HPDE6-E6E7 (cell line): ENCODE results near the gene CA11.
A peak's percentile ranks its signal among the peaks of the same experiment; 100 is the strongest.
"Not testable (repeated sequence)": the region's sequence is repeated elsewhere in the genome, so short reads cannot be mapped to it uniquely, and the experiment has no call there.

ENCODE experiments used
- DNase-seq: peaks from one replicate; pipeline ENCODE4 v3.0.0; 2011; ENCODE audit warnings: missing footprints; ENCODE audit errors: extremely low spot score

Gene CA11

GRCh38 chr19:48642862-48643261 is 3.1 kb downstream of the CA11 start:
- no peak for DNase-seq

DNA sequence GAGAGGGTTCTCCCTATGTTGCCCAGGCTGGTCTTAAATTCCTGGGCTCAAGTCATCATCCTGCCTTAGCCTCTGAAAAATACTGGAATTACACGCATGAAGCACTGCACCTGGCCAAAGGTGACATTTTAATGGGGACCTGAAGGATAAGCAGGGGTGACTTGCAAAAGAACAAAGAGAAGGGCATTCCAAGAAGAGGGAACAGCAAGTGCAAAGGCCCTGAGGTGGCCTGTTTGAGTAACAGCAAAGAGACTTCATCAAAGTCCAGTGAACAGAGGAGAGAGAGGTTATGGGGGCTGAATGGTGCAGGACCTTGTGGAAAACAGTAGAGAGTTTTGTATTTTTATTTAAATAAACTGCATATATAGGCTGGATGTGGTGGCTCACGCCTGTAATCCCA is 4.1 kb downstream of the CA11 start:
- DNase-seq: no peak

DNA sequence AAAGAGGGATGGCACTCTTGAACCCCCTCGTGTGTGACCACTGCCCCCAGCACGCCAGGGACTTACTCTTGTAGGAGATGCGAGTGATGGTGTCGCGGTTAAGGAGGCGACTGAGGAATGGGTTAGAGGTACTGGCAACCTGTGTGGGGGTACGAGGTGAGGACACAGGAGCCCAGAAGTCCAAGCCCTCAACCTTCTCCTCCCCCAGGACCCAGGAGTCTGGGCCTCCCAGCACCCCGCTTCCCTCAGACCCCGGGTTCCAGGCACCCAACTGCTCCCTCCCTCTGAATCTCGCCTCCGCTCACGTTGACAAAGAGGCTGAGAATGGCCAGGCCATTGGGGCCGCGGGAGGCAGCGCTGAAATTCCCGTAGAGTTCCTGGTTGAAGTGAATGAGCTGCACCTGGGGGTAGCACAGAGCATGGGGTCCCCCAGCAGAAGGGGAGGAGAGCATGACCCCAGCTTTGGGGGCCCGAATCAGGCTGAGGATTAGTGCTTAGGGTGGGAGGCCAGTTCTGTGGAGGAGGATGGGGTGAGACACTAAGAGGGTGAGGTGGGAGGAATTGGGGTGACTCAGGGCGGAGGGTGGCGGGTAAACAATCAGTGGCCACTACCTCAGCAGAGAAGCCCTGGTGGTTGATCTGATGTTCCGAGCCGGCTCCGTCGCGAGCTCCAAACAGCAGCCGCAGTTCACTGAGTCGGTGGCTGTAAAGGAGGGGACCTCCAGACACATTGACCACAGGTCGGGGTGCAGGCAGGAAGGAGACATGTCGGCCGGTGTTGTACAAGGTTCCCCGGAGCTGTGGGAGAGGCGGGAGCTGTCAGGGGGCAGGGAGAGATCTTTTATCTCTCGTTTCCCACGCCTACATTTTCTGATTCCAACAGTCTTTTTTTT is 6.3 kb downstream of the CA11 start:
- DNase-seq: no peak

- no peak for DNase-seq
These were observed 7.1 kb downstream of the CA11 start for GRCh38 chr19:48638831-48639381.

DNA sequence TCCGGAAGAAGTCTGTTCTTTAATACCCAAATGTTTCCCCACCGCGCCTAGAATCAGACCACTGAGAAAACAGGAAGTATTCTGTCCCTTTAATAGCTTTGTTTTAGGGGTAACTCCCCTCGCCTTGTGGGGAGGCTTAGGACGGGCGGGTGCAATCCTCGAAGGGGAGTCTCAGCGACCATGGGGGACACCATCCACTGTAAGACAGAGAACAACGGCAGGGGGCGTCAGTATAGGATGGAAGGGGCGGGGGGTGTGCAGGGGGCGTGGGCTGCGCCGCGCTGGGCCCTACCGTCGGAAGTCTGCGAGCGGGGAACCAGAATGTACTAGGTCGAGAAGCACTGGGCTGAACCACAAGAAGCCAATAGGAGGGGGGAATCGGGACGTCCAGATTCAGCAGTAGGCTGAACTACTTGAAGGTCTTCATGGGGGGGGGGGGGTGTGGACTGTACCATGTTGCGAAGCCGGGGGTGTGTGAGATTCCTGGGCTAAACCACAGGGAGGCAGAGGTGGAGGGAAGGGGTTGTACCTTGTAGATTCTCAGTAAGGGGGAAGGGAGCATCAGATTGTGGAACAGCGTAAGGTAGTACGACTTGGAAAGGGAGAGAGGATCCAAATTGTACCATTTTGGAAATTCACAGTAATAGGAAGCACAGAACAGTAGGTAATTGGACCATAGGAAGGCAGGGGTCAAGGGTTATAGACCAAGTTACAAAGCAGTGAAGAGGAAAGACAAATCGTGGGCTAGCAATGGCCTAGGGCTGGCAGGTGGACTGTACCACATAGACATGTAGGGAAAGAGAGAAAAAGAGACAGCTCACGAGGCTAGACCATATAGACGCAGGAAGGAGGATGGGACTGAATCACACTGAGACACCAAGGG is 7.8 kb downstream of the CA11 start:
- DNase-seq: peak; percentile 87

DNA sequence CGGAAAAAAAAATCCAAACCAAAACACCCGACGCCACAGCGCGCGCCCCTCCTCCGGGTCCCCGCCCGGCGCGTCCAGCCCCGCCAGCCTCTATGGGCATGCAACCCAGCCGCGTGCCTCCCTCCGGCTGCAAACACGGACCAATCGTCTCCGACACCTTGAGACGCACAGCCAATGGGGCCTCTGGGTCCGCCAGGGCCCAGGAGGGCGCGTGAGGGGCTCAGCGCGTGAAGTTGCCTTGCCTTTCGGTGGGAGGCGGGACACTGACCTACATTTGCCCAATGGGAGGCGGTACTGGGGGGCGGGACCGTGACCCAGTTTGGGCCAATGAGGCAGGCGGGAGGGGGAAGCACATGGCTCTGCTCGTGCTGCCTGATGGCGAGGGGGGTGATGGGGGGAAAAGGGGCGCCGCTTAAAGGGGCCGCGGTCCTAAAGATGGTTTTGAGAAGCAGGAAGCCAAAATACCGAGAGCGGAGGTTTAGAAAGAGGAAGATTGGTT is 8.5 kb downstream of the CA11 start:
- peak; percentile 87 for DNase-seq

DNA sequence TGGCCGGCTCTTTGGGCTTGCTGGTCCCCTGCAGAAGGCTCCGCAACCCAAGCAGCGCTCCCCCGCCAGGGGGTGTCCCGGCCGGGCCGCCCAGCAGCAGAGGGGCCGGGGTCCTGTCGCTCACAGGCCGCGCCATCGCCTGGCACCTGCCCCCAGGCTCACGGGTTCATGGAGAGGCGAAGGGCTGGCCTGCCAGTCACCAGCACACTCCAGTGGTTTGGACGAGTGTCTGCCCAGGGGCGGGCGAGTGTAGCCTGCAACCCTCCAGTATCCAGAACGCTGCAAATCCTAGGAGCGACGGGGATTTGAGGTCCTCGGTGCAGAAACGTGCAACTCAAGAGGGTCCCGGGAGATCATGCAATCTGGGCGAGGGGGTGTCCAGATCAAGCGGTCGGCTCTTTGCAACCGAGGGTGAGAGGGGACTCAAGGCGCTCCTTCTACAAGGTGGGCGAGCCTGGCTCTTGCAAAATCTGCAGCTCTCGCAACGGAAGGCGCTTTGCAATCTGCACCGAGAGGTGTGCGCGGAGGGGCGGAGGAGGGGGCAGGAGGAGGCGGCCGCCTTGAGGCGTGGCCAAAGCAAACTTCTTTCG is 9.0 kb downstream of the CA11 start, which contains the start of gene DBP:
DBP (minus strand) TSS at position 521 of the 590 bp plus-strand sequence; CDS start at position 136, 385 bp downstream.
- DNase-seq: no peak

GRCh38 chr19:48635966-48636858 is 9.8 kb downstream of the CA11 start:
- no peak for DNase-seq

- no peak for DNase-seq
These were observed 10.6 kb downstream of the CA11 start for GRCh38 chr19:48635263-48635965.

- DNase-seq: no peak
These were observed 11.3 kb downstream of the CA11 start for GRCh38 chr19:48634424-48635262.

DNA sequence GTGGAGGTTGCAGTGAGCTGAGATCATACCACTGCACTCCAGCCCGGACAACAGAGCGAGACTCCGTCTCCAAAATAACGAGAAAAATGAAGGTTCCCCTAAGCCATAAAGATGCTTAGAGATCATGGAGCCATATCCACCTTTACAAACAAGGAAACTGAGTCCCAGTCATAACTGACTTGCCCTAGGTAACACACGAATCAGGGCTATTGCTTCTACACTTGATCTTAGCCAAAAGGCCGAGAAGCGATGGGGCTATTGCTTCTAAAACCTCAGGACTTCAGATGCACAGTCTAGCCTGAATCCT is 12.0 kb downstream of the CA11 start:
- no peak for DNase-seq

- no peak for DNase-seq
These were observed 12.6 kb downstream of the CA11 start for GRCh38 chr19:48633148-48634035.

- no peak for DNase-seq
These were observed 13.3 kb downstream of the CA11 start for GRCh38 chr19:48632692-48633147.

- not testable (repeated sequence) for DNase-seq
These were observed 13.7 kb downstream of the CA11 start for GRCh38 chr19:48632286-48632685.

GRCh38 chr19:48631225-48631624 is 14.8 kb downstream of the CA11 start:
- DNase-seq: no peak

DNA sequence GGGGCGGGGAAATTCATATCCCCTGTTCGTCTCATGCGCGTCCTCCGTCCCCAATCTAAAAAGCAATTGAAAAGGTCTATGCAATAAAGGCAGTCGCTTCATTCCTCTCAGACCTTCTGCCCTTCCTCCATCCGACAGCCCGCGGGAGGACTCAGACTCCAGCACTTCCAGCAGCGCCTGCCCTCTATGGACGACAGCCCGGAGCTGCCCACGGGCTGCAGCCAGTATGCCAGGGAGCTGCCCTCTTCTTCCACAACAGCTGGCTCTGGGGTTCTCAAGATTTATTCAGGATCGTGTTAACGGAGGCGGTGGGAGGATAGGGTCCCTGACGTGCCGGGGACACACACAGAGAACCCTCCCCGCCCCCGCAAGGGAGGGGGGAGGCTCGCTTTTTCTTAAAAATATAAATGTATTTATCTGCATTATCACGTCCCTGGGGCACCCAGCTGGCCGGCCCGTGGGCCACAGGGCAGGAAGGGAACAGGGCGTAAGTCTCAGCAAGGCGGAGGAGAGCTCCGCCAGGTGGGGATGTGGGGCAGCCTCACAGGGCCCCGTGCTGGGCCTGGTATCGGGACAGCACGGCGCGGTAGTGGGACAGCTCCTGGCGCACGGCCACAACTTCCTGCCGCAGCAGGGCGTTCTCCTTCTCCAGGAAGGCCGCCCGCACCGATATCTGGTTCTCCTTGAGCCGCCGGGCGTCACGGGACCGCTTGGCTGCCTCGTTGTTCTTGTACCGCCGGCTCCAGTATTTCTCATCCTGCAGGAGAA is 15.5 kb downstream of the CA11 start:
- DNase-seq: no peak

DNA sequence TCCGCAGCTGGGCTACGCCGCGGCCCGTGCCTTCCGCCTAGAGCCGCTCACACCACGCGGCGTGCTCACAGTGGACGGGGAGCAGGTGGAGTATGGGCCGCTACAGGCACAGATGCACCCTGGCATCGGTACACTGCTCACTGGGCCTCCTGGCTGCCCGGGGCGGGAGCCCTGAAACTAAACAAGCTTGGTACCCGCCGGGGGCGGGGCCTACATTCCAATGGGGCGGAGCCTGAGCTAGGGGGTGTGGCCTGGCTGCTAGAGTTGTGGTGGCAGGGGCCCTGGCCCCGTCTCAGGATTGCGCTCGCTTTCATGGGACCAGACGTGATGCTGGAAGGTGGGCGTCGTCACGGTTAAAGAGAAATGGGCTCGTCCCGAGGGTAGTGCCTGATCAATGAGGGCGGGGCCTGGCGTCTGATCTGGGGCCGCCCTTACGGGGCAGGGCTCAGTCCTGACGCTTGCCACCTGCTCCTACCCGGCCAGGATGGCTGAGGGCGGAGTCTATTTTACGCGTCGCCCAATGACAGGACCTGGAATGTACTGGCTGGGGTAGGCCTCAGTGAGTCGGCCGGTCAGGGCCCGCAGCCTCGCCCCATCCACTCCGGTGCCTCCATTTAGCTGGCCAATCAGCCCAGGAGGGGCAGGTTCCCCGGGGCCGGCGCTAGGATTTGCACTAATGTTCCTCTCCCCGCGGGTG is 16.2 kb downstream of the CA11 start:
- no peak for DNase-seq
